Measurements from ENCODE around the gene CBFA2T2.

GRCh38 chr20:33568378-33568777 lies 78.5 kb downstream of the CBFA2T2 start:
- TF ChIP-seq CTCF (IDR thresholded peaks at IDR 0.05) (no peak), EP300 (IDR thresholded peaks at IDR 0.05) (no peak)

All from tibial nerve (tissue), 4 donors.